Activated naive CD8-positive, alpha-beta T cell treated with anti-CD3 and anti-CD28 coated beads, Interleukin-2, amount 50 U/mL, for 24 hours (primary cell): Measurements from ENCODE around the gene IGFLR1.

Source experiments
- ATAC-seq: fragments of 150-1000 bp; cut with Tn5 transposase; one replicate; pipeline ENCODE4 v1.10.0; 2021
- DNase-seq: peaks from one replicate; pipeline ENCODE4 v3.0.0; 2021
- H3K27ac Mint-ChIP-seq: one replicate; pipeline ENCODE4 v1.8.0; 2021; ENCODE audit warnings: mild to moderate bottlenecking, mixed read lengths
- H3K27me3 Mint-ChIP-seq: one replicate; pipeline ENCODE4 v1.8.0; 2021; ENCODE audit warnings: mixed read lengths
- H3K36me3 Mint-ChIP-seq: one replicate; pipeline ENCODE4 v1.8.0; 2021; ENCODE audit warnings: low read depth, mixed read lengths
- H3K4me1 Mint-ChIP-seq: one replicate; pipeline ENCODE4 v1.8.0; 2021; ENCODE audit warnings: mixed read lengths
- H3K4me3 Mint-ChIP-seq: one replicate; pipeline ENCODE4 v1.8.0; 2021; ENCODE audit warnings: mild to moderate bottlenecking, moderate library complexity, mixed read lengths
- H3K9me3 Mint-ChIP-seq: one replicate; pipeline ENCODE4 v1.8.0; 2021; ENCODE audit warnings: mixed read lengths

Gene IGFLR1

DNA sequence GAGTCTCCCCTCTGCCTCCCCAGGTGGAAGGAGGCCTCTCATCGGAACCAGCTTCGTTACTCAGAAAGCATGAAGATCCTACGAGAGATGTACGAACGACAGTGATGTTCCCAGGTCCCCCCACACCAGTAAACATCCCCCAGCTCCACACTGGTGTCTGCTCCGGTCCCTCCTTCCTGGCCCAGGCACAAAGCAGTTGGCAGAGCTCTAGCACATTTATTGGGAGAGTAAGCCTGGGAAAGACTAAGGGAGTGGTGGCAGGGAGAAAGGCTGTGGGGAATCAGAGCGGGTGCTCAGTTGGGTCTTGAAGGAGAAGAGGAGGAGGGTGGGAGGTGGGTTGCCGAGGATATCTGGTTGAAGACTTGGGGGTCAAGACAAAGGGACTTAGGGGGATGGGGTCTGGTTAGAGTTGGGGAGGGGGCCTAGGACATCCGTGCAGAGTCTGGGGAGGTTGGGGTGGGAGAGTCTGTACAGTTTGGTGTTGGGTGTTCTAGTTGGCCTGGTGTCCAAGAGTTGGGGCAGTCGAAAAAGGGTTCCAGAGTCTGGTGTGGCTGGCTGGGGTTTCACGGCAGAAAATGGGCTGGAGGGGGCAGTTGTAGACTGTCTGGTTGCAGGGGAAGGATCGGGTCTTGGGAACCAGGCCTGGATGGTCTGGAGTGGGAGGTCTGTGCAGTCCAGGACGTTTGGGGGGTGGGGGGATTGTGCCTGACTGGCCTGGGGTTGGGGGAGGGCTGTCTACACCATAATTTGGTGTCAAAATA lies 12.3 kb upstream of the IGFLR1 start:
- H3K9me3 Mint-ChIP-seq: no peaks in the 10 kb centered on the region
- peaks cover 36% of the 10 kb centered on the region for H3K4me1 Mint-ChIP-seq
- H3K4me3 Mint-ChIP-seq: no peak overlapping the region
- peaks cover 10% of the 10 kb centered on the region for H3K36me3 Mint-ChIP-seq
- H3K27ac Mint-ChIP-seq: no peak overlapping the region
- ATAC-seq (no peak), DNase-seq (no peak)
- peaks cover 12% of the 10 kb centered on the region for H3K27me3 Mint-ChIP-seq

DNA sequence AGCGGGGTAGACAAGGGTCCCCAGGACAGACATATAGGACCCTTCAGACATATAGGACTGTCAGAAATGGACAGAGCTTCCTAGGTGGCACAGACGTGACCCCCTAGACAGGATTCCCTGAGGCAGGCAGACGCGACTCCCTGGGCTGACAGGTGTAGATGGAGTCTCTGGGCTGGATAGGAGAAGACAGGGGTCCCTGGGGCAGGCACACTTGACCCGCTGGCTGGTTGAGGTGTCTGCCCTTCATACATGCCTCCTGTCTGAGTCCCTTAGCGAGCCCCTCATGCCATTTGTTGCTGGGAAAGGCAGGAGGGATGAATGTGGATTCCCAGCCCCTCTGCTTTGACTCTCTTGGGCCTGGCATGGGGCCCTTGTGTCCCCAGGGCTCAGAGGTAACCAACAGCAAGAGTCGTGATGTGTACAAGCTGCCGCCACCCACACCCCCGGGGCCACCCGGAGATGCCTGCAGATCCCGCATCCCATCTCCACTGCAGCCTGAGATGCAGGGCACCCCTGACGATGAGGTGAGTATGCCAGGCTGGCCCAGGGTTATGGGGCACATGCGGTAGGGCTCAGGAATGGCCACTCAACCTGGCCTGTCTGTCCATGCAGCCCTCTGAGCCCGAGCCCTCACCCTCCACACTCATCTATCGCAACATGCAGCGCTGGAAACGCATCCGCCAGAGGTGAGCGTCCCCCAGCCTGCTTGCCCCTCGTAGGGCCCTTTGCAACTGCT lies 11.6 kb upstream of the IGFLR1 start:
- H3K27me3 Mint-ChIP-seq: peaks cover 12% of the 10 kb centered on the region
- ATAC-seq (no peak), DNase-seq (no peak)
- no peak overlapping the region for H3K27ac Mint-ChIP-seq
- H3K4me3 Mint-ChIP-seq: no peak overlapping the region
- peaks cover 33% of the 10 kb centered on the region for H3K4me1 Mint-ChIP-seq
- no peaks in the 10 kb centered on the region for H3K9me3 Mint-ChIP-seq
- H3K36me3 Mint-ChIP-seq: peaks cover 10% of the 10 kb centered on the region

DNA sequence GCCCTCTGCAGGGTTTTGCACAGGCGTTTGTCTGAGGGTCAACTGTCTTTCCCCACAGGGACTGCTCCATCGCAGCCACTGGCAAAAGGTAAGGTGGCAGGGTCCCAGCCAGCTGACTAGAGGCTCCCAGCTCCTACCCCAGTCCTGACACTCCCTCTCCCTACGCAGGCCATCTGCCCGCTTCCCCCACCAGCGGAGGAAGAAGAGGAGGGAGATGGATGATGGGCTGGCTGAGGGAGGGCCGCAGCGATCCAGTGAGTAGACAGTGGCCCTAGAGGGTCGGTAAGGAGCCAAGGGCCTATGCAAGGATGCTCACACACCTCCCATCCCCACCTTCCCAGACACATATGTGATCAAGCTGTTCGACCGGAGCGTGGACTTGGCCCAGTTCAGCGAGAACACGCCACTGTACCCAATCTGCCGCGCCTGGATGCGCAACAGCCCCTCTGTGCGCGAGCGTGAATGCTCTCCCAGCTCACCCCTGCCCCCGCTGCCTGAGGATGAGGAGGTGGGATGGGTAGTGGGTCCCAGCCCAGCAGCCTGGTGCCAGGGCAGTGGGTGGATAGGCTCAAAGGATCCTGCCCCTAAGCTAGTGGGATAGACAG lies 10.6 kb upstream of the IGFLR1 start:
- no peak overlapping the region for H3K27ac Mint-ChIP-seq
- ATAC-seq (no peak), DNase-seq (no peak)
- peaks cover 10% of the 10 kb centered on the region for H3K27me3 Mint-ChIP-seq
- no peaks in the 10 kb centered on the region for H3K9me3 Mint-ChIP-seq
- peaks cover 9% of the 10 kb centered on the region for H3K36me3 Mint-ChIP-seq
- H3K4me1 Mint-ChIP-seq: peaks cover 36% of the 10 kb centered on the region
- no peak overlapping the region for H3K4me3 Mint-ChIP-seq

DNA sequence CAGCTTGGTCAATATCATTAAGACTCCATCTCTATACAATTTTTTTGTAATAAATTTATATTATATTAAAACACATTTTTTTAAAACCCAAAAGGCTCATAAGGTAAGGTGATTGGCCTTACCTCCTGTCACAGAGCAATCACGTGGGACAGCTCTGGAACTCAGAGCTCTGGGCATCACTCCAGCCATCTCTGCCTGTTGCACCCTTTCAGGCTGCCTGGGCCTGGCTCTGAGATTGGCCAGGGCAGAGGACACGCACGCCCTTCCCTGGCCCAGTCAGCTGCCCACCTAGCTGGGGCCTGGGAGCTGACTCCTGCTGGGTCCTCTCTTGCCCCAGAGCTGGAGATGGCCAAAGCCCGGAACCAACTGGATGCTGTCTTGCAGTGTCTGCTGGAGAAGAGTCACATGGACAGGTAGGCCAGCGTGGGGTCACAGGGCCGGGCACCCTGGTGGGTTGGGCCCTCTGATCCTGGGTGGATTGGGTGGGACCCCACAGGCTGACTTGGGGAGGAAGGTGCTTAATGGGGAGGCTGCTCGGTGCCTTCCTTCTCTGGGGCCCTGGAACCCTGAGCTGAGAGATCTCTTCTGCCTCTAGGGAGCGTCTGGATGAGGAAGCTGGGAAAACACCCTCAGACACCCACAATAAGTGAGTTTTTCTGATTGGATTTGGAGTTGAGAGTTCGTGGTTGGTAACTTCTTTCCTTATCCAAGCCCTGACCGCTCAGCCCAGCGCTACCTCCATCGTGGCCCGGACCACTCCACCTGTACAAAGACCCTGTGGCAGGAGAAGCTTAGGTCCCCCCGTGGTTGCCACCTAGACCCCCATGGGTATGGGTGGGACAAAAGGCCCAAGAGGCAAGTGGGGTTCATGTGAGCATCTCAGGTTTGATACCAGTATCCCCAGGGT lies 9.8 kb upstream of the IGFLR1 start:
- Mint-ChIP-seq H3K9me3 (no peaks in the 10 kb centered on the region), H3K4me1 (peaks cover 31% of the 10 kb centered on the region), H3K36me3 (peaks cover 9% of the 10 kb centered on the region), H3K27me3 (peaks cover 8% of the 10 kb centered on the region), H3K27ac (no peak overlapping the region), H3K4me3 (no peak overlapping the region)
- ATAC-seq (no peak), DNase-seq (no peak)

DNA sequence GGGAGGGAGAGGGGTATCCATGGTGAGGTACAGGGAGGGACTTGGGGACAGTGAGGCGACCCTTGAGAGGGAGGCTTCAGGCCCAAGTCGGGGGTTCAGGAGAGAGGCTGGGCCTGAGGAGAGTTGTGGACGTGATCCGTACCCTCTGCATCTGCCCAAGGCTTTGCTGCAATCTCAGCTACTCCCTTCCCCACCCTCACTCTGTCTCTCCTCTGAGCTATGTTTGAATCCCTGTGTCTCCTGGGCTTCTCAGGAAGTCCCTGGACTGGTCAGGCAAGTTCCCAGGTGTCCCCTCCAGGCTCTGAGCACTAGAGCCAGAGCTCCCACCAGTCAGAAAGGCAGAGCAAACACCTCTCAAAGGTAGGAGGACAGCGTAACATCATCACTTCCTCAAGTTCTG lies 7.9 kb upstream of the IGFLR1 start:
- ATAC-seq (no peak), DNase-seq (no peak)
- H3K27me3 Mint-ChIP-seq: peaks cover 2% of the 10 kb centered on the region
- peaks cover 39% of the 10 kb centered on the region for H3K4me1 Mint-ChIP-seq
- H3K36me3 Mint-ChIP-seq: peaks cover 8% of the 10 kb centered on the region
- H3K9me3 Mint-ChIP-seq: no peaks in the 10 kb centered on the region
- H3K27ac Mint-ChIP-seq: no peak overlapping the region
- peak overlapping the region; percentile 11 for H3K4me3 Mint-ChIP-seq

DNA sequence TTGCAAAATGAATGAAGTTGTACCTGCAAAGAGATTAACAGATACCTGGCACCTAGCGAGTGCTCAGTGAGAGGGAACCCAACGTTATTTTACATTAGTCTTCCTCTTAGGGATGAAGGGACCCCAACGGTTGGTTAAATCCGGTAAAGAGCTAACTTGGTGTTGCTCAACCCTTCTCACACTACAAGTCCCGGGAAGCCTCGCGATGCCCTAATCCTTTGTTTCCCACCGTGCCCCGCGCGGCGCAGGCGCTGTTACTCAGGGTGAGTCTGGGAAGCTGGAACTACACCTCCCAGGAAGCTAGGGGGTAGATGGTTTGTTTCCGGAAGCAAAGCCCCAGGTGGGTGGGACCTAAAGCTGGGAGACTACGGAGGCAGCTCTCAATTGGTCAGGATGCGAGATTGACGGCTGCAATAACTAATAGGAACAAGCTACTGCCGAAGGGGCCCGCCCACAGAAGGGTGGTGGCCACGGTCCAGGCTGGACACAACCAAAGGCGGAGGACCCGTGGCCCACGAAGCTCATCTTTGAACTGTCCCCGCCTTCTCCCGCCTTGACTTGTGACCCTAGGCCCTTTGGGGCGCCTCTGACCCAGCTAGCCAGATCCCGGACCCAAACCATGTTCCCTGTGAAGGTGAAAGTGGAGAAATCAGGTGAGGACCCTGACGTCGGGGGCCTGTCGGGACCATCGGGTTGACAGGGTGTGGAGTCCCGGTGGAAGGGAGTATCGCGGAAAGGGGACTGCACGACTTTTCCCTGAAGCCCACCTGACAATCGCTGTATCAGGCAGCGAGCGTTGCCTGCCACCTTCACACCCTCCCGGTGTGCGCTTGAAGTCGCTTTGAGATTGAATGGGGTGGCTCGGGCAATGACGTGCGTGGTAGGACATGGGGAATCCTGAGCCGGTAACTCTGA lies 6.1 kb upstream of the IGFLR1 start, which contains the start of gene LIN37:
Gene LIN37 (plus strand): TSS at position 471 of the 915 bp plus-strand sequence. CDS start 149 bp downstream, at position 620.
- H3K4me3 Mint-ChIP-seq: peak within 1 kb of the TSS; percentile 97
- H3K27me3 Mint-ChIP-seq: no peaks in the 10 kb centered on the region
- peaks cover 47% of the 10 kb centered on the region for H3K4me1 Mint-ChIP-seq
- H3K36me3 Mint-ChIP-seq: peaks cover 11% of the 10 kb centered on the region
- DNase-seq (peak; percentile 97), ATAC-seq (peak; percentile 79)
- no peaks in the 10 kb centered on the region for H3K9me3 Mint-ChIP-seq
- H3K27ac Mint-ChIP-seq: peak within 1 kb of the TSS; percentile 90

DNA sequence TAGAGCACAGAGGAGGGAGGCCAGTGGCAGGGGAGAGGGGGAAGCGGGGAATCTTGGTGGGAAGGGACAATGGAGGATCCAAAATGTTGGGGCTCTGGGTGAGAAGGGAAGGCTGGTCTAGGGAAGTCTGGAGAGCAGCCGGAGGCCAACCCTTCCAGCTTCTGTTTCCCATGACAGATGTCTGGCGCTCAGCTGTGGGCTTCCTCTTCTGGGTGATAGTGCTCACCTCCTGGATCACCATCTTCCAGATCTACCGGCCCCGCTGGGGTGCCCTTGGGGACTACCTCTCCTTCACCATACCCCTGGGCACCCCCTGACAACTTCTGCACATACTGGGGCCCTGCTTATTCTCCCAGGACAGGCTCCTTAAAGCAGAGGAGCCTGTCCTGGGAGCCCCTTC lies 4.3 kb upstream of the IGFLR1 start:
- no peaks in the 10 kb centered on the region for H3K27me3 Mint-ChIP-seq
- no peaks in the 10 kb centered on the region for H3K9me3 Mint-ChIP-seq
- H3K4me1 Mint-ChIP-seq: peaks cover 60% of the 10 kb centered on the region
- DNase-seq (no peak), ATAC-seq (no peak)
- peak overlapping the region; percentile 99 for H3K27ac Mint-ChIP-seq
- peaks cover 20% of the 10 kb centered on the region for H3K36me3 Mint-ChIP-seq
- peak overlapping the region; percentile 97 for H3K4me3 Mint-ChIP-seq

DNA sequence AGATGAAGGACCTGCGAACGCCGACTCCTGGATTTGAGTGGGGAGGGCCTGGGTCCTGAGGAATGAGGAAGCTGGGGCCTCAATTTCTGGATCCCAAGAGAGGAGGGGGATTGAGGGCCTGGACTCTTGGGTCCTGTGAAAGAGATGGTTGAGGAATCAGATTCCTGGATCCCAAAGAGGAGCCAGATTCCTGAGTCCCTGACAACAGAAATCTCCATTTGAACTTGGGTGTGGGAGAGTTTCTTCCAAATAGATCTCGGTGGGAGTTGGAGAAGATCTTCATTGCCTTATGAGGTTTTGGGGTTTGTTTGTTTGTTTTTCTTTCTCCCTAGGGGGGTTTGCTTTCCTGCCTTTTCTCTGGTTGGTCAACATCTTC lies 3.8 kb upstream of the IGFLR1 start:
- peaks cover 60% of the 10 kb centered on the region for H3K4me1 Mint-ChIP-seq
- peaks cover 20% of the 10 kb centered on the region for H3K36me3 Mint-ChIP-seq
- ATAC-seq: no peak
- peak overlapping the region; percentile 99 for H3K27ac Mint-ChIP-seq
- H3K9me3 Mint-ChIP-seq: no peaks in the 10 kb centered on the region
- H3K4me3 Mint-ChIP-seq: peak overlapping the region; percentile 97
- DNase-seq: no peak
- H3K27me3 Mint-ChIP-seq: no peaks in the 10 kb centered on the region

DNA sequence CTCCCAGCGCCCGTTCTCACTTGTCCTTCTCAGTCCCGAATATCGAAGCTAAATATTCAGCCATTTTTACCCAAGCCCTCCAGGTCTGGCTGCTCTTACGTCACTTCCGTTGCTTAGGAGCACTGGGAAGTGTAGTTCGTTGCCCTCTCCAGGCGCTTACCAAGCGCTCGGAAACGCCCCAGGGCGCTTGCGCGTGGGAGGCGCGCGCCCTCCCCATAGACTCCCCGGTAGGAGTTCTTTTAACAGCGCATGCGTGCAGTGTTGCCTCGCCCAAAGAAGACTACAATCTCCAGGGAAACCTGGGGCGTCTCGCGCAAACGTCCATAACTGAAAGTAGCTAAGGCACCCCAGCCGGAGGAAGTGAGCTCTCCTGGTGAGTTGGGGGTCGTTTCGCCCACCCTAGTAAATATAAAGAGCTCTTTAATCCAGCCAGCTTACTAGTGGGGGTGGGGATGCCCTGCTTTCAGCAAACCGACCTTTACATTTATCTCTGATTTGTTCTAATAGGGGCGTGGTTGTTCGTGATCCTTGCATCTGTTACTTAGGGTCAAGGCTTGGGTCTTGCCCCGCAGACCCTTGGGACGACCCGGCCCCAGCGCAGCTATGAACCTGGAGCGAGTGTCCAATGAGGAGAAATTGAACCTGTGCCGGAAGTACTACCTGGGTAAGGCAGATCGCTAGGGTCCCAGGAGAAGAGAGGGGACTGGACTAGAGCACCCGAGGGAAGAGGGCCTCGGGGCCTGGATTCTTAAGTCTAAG lies 3.3 kb upstream of the IGFLR1 start, which contains the start of the genes PSENEN and U2AF1L4:
Gene PSENEN (plus strand): TSS at position 324 of the 759 bp plus-strand sequence. CDS start 280 bp downstream, at position 604.
Gene U2AF1L4 (minus strand): TSS at position 91 of the 759 bp plus-strand sequence. CDS start 27 bp downstream, at position 64.
- Mint-ChIP-seq H3K4me1 (peaks cover 63% of the 10 kb centered on the region), H3K9me3 (no peaks in the 10 kb centered on the region), H3K4me3 (peak within 1 kb of the TSS; percentile 97), H3K27ac (peak within 1 kb of the TSS; percentile 99), H3K36me3 (peaks cover 24% of the 10 kb centered on the region), H3K27me3 (no peaks in the 10 kb centered on the region)
- DNase-seq (peak; percentile 94), ATAC-seq (peak; percentile 58)

DNA sequence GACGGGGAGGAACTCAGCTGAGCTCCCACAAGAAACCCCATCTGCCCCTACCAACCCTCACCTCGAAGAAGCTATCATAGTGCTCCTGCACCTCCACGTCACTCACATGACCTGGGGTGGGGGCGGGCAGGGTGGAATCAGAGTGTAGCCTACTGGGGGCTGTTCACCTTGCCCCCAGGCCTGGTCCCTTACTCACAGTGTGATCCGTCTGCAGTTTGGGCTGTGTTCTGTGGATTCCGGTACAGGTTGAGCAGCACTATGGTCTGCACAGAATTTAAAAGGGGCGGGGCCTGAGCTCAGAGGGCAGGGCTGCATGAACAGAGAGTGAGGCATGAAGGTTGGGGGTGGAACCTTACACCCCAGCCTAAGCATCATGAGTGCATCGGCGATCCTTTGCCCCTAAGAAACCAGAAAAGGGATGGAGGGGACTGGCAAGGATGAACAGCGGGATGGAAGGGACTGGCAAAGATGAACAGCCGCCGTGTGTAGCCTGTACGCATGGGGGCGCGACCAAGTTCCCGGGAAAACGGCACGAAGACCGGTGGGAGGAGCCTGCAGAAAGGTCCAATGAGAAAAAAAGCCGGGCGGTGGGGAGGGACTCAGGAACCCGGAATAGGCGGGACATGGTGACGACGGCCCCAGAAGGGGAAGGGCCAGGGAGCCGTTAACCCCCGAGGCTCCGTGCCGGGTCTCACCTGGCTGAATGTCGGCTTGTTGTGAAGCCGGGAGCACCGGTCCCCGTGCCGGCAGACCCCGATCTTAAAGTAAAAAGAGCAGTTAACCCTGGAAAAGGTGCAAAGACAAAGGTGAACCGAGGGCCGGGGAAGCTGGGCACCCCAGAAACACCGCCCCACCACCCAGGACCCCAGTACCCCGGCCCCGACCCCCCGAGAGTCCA lies 2.4 kb upstream of the IGFLR1 start:
- no peaks in the 10 kb centered on the region for H3K27me3 Mint-ChIP-seq
- peaks cover 66% of the 10 kb centered on the region for H3K4me1 Mint-ChIP-seq
- peaks cover 24% of the 10 kb centered on the region for H3K36me3 Mint-ChIP-seq
- peak overlapping the region; percentile 97 for H3K4me3 Mint-ChIP-seq
- DNase-seq: peak; percentile 94
- H3K9me3 Mint-ChIP-seq: no peaks in the 10 kb centered on the region
- peak; percentile 42 for ATAC-seq
- H3K27ac Mint-ChIP-seq: peak overlapping the region; percentile 99

DNA sequence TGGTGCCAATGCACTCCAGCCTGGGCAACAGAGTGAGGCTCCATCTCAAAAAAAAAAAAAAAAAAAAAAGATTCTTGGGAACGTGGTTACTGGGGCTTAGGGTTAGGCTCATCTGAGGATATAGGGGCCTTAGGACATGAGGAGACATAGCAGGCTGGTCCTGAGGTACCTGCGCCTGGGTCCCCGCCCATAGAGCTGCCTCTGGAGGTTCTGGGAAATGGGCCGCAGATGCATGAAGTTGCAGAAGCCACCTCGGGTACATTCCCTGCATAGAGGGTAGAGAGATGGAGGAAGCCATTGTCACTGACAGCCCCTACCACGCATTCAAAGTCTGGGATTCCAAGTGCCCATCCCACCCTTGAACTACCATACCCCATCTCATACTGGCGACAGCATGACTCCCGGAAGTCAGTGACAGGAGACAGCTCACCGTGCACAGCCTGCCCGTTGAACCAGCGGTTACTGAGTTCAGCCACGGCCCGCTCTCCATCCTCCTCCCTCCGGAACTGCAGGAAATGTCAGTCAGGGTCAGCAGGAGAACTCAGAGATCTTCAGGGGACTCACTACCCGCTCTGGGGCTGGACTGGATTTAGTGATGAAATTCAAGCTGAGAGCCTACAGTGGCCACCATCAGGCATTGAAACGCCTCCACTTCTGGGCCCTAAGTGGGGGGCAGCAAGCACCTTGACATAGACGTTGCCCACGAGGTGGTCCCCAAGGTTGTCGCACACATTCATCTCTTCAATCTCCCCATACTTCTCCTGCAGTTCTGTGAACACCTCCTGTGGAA lies 1.6 kb upstream of the IGFLR1 start:
- DNase-seq: no peak
- no peak for ATAC-seq
- no peaks in the 10 kb centered on the region for H3K27me3 Mint-ChIP-seq
- no peaks in the 10 kb centered on the region for H3K9me3 Mint-ChIP-seq
- peaks cover 64% of the 10 kb centered on the region for H3K4me1 Mint-ChIP-seq
- peak overlapping the region; percentile 99 for H3K27ac Mint-ChIP-seq
- H3K36me3 Mint-ChIP-seq: peaks cover 26% of the 10 kb centered on the region
- peak overlapping the region; percentile 97 for H3K4me3 Mint-ChIP-seq
